K562 (cell line): ENCODE measurements around the gene TLCD1. TPM values are rescaled to one million over a fixed set of nuclear protein-coding genes. Genes with fewer than 3 reads are reported as not detected.

Experiments used
- ATAC-seq: fragments of 200-7000 bp; cut with Tn5 transposase; 3 replicates; pipeline ENCODE4 v1.9.1; 2020; ENCODE audit warnings: moderate library complexity
- BruUV-seq: library from RNA; stranded (reverse); fragments of 400-500 nt; replicated peaks from 2 replicates; lab custom pipeline; 2021; lab: Mats Ljungman, UMichigan
- CTCF ChIA-PET: fragments of 300-600 bp; formaldehyde crosslinking; extraction: SDS; loops from one replicate; lab custom pipeline; 2021; ENCODE audit warnings: low intra/inter-chr PET ratio; lab: Yijun Ruan, JAX
- POLR2A ChIA-PET: fragments of 300-600, 350-650 bp; sonication (Branson Sonifier 250); formaldehyde crosslinking; extraction: SDS; loops from one replicate; lab custom pipeline; 2021; ENCODE audit warnings: antibody characterized with exemption, inconsistent platforms; lab: Yijun Ruan, JAX
- DNase-seq, 4 experiments: peaks; one replicate each; pipeline versions ENCODE4 v3.0.0 to v3.0.0-alpha.2; 2011 to 2018; ENCODE audit warnings: low spot score in 3 of 4, mixed read lengths in 3 of 4; ENCODE audit errors: extremely low read depth in 1 of 4
- FAIRE-seq: peaks from 2 replicates; lab custom pipeline; 2011; peaks lifted over from hg19 to GRCh38; lab: Jason Lieb, UNC
- H2AFZ ChIP-seq: 2 replicates; pipeline ENCODE4 v1.6.0; 2011; ENCODE audit warnings: low read depth, low read length, control low read depth, inconsistent platforms
- H3K27ac ChIP-seq: fragments of 200-600 bp; 3 replicates; pipeline ENCODE4 v1.8.0; 2011; ENCODE audit warnings: low read depth, mild to moderate bottlenecking, control low read depth, inconsistent platforms, low read length, moderate library complexity, mixed read lengths; ENCODE audit errors: extremely low read depth
- H3K27me3 ChIP-seq, 2 experiments: fragments of 300-600 bp in 1 of 2; 2 replicates in 1 of 2; 3 replicates in 1 of 2; pipeline versions ENCODE4 v1.6.0 to v1.8.0; 2011; ENCODE audit warnings: inconsistent platforms in 2 of 2, low read length in 2 of 2, mild to moderate bottlenecking in 1 of 2, mixed read lengths in 1 of 2, moderate library complexity in 1 of 2; ENCODE audit not compliant: control insufficient read depth in 2 of 2, insufficient read depth in 2 of 2
- H3K36me3 ChIP-seq: fragments of 300-600 bp; 3 replicates; pipeline ENCODE4 v1.8.0; 2011; ENCODE audit warnings: mild to moderate bottlenecking, low read length, inconsistent platforms; ENCODE audit not compliant: control insufficient read depth, insufficient read depth
- H3K4me1 ChIP-seq, 2 experiments: fragments of 200-600 bp in 1 of 2; replicated peaks in 1 of 2; 2 replicates in 1 of 2; 3 replicates in 1 of 2; pipeline versions ENCODE4 v1.5.1 to v1.8.0; 2011; ENCODE audit warnings: inconsistent platforms in 2 of 2, low read length in 2 of 2, mild to moderate bottlenecking in 1 of 2, mixed read lengths in 1 of 2, moderate library complexity in 1 of 2; ENCODE audit not compliant: control insufficient read depth in 2 of 2, insufficient read depth in 2 of 2
- H3K4me2 ChIP-seq: 2 replicates; pipeline ENCODE4 v1.6.1; 2011; ENCODE audit warnings: low read length, control low read depth, inconsistent platforms, mixed read lengths; ENCODE audit not compliant: insufficient read depth
- H3K4me3 ChIP-seq: fragments of 200-600 bp; sonication (generic), shearing (Covaris generic); 2 replicates; pipeline ENCODE4 v1.5.1; 2016; ENCODE audit warnings: control low read depth, inconsistent platforms
- H3K79me2 ChIP-seq: fragments of 200-600 bp; 3 replicates; pipeline ENCODE4 v1.8.0; 2011; ENCODE audit warnings: low read length, inconsistent platforms; ENCODE audit not compliant: control insufficient read depth, insufficient read depth
- H3K9ac ChIP-seq, 2 experiments: 2 replicates each; pipeline versions ENCODE4 v1.6.0 to v1.6.1; 2011; ENCODE audit warnings: low read depth in 2 of 2, low read length in 2 of 2, control low read depth in 1 of 2, inconsistent platforms in 1 of 2, mild to moderate bottlenecking in 1 of 2, mixed read lengths in 1 of 2; ENCODE audit not compliant: insufficient read depth in 1 of 2
- H3K9me1 ChIP-seq: one replicate; pipeline ENCODE4 v1.6.0; 2011; ENCODE audit warnings: inconsistent platforms, mild to moderate bottlenecking, low read length, moderate library complexity; ENCODE audit not compliant: control insufficient read depth, insufficient read depth
- H3K9me3 ChIP-seq: replicated peaks from 2 replicates; pipeline ENCODE4 v1.5.1; 2011; ENCODE audit warnings: low read depth, low read length, inconsistent platforms; ENCODE audit not compliant: control insufficient read depth, insufficient read depth
- H4K20me1 ChIP-seq: replicated peaks from 2 replicates; pipeline ENCODE4 v1.6.1; 2011; ENCODE audit warnings: low read length, inconsistent platforms, mixed read lengths; ENCODE audit not compliant: control insufficient read depth, insufficient read depth
- CSDE1 ChIP-seq, 2 experiments: fragments of 450-650 bp; IDR thresholded peaks; 2 replicates each; pipeline ENCODE4 v1.6.1; 2016; ENCODE audit warnings: mild to moderate bottlenecking in 1 of 2
- HMGN3 ChIP-seq: IDR thresholded peaks from 2 replicates; pipeline ENCODE4 v1.6.1; 2011; ENCODE audit warnings: borderline replicate concordance, low read depth, mild to moderate bottlenecking, mixed read lengths, low read length; ENCODE audit not compliant: insufficient read length; ENCODE audit errors: extremely low read depth
- LARP7 ChIP-seq: fragments of 450-650 bp; IDR thresholded peaks from 2 replicates; pipeline ENCODE4 v1.6.1; 2016
- MIER1 ChIP-seq: fragments of 450-650 bp; IDR thresholded peaks from 2 replicates; pipeline ENCODE4 v1.6.1; 2016; ENCODE audit warnings: antibody characterized with exemption, mild to moderate bottlenecking, low read depth
- SETDB1 ChIP-seq: IDR thresholded peaks from one replicate; pipeline ENCODE4 v1.6.1; 2012; ENCODE audit warnings: low read length, control low read depth, inconsistent platforms
- SNIP1 ChIP-seq: fragments of 450-650 bp; IDR thresholded peaks from 2 replicates; pipeline ENCODE4 v1.7.1; 2017; ENCODE audit warnings: low read depth, mild to moderate bottlenecking
- ZBTB11 ChIP-seq, 3 experiments: fragments of 200-800 bp in 1 of 3; fragments of 250-450 bp in 1 of 3; fragments of 450-650 bp in 1 of 3; sonication (Bioruptor Pico) in 1 of 3; sonication (Bioruptor generic) in 1 of 3; formaldehyde crosslinking in 1 of 3; IDR thresholded peaks; 2 replicates each; pipeline versions ENCODE4 v1.6.1 to v1.8.0; 2016 to 2022; ENCODE audit warnings: mild to moderate bottlenecking in 2 of 3, missing genetic modification characterization in 2 of 3, missing compliant biosample characterization in 1 of 3, moderate library complexity in 1 of 3
- ZFP36 ChIP-seq: fragments of 150-350 bp; IDR thresholded peaks from 2 replicates; pipeline ENCODE4 v1.6.1; 2018; ENCODE audit warnings: low read length, low read depth; ENCODE audit not compliant: partially characterized antibody
- ZNF77 ChIP-seq: fragments of 250-450 bp; sonication (Bioruptor Pico); IDR thresholded peaks from 2 replicates; pipeline ENCODE4 v1.5.0; 2020
- WGBS: fragments of 100-300 bp; shearing (Covaris generic); methylation state at CpG from one replicate; pipeline ENCODE4 v1.1.6; 2016; ENCODE audit warnings: low coverage, mixed read lengths; ENCODE audit not compliant: insufficient coverage; ENCODE audit errors: missing lambda C conversion rate; 5-methylcytosine and 5-hydroxymethylcytosine counted together
- in situ Hi-C: fragments of 300-500 bp; cut with MboI; formaldehyde crosslinking; loops from 4 replicates; pipeline ENCODE4 v1.15.0; 2018; ENCODE audit warnings: inconsistent platforms, mixed read lengths
- intact Hi-C: fragments of 100-400 bp; cut with micrococcal nuclease; formaldehyde crosslinking; loops from 2 replicates; pipeline ENCODE4 v1.14.2; 2022
- polyA plus RNA-seq, 8 experiments: library from polyadenylated mRNA; depleted of rRNA in 4 of 8; stranded (reverse) in 5 of 8; unstranded in 3 of 8; fragments of >200 nt; fragmentation: Nextera tagmentation in 2 of 8; fragmentation: Illumina TruSeq in 1 of 8; extraction: Ambion mirVana in 2 of 8; extraction: Trizol in 1 of 8; gene quantifications; 2 replicates each; pipeline versions ENCODE4 v1.2.1 to v1.2.3, GENCODE V29; 2011 to 2014; ENCODE audit warnings: inconsistent platforms in 1 of 8, missing spikeins in 1 of 8
- total RNA-seq, 7 experiments: library from RNA; depleted of rRNA in 6 of 7; stranded (reverse); fragments of >200 nt in 6 of 7; fragmentation: Illumina TruSeq in 2 of 7; extraction: Trizol in 2 of 7; gene quantifications; 2 replicates each; pipeline versions ENCODE4 v1.2.1 to v1.2.3, GENCODE V29; 2011 to 2021; ENCODE audit warnings: low replicate concordance in 1 of 7
- TF ChIP-seq, protein P1 (sequence below): fragments of 450-650 bp; formaldehyde crosslinking; IDR thresholded peaks from 2 replicates; pipeline ENCODE4 v1.4.0; 2022; ENCODE audit warnings: missing genetic modification characterization
- TF ChIP-seq, protein P2 (sequence below): fragments of 450-650 bp; IDR thresholded peaks from 2 replicates; pipeline ENCODE4 v1.6.1; 2017; ENCODE audit warnings: antibody characterized with exemption, mild to moderate bottlenecking

The TLCD1 gene
- total and polyA plus RNA-seq, 9 of the 15 experiments (the other 6 are each of a cell fraction or from before 2014, with no cell fraction given), result 6.8 to 37.7 (median 21.7) TPM

DNA sequence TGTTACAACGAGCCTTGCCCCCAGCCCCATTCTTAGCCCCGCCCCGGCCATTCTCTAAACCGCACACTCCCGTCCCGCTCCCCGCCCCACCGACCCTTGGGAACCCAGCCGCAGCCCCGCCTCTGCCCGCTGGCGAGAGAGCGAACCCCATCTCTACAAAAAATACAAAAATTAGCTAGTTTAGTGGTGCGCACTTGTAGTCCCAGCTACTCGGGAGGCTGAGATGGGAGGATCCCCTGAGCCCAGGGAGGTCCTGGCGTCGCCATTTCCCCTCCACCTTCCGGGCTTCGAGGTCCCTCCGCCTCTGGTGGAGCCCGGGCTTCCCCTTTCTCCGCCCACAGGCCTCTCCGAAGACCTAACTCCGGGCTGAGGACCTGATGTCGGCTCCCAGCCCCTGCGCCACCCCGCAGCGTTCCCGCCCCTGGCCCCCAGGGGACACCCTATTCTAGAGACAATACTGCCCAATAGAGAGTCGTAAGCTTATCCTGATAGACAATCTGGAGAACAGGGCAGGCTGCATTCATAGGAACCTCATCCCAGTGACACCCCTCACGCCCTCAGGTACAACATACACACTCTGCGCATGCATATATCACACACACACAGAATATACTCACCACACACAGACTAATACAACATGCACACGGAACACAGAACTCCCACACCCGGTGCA is 13.9 kb downstream of the TLCD1 start (continued):
- TF ChIP-seq, protein P1, sequence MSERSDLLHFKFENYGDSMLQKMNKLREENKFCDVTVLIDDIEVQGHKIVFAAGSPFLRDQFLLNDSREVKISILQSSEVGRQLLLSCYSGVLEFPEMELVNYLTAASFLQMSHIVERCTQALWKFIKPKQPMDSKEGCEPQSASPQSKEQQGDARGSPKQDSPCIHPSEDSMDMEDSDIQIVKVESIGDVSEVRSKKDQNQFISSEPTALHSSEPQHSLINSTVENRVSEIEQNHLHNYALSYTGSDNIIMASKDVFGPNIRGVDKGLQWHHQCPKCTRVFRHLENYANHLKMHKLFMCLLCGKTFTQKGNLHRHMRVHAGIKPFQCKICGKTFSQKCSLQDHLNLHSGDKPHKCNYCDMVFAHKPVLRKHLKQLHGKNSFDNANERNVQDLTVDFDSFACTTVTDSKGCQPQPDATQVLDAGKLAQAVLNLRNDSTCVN (CRISPR knock-in tag), result peak; percentile 66; the same call in 1 of the 2 replicates
- peak; percentile 7 for TF ChIP-seq ZFP36
- peak; percentile 51 for TF ChIP-seq HMGN3
- no peak for TF ChIP-seq ZNF77 (CRISPR knock-in tag)
- no peak for TF ChIP-seq SETDB1

DNA sequence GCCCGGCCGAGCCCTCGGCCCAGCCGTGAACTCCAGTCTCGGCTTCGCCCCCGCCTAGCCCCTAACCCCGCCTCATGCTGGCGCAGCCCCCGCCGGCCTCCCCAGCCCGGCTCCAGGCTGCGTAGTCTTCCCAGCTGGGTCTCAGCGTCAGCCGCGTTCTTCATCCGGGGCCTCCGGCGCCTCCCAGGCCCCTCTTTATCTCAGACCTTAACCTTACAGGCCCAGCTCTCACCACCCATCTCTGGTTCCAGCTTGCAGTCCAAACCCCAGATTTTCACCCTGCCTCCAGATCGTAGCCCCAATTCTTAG is 14.4 kb downstream of the TLCD1 start, which contains the start of gene PROCA1:
TSS of gene PROCA1 (minus strand) at position 166 of the 309 bp plus-strand sequence. CDS start 228 bp downstream, outside the sequence.
- no peaks in the 10 kb centered on the region for H3K9me1 ChIP-seq
- peak within 1 kb of the TSS; percentile 88 for H3K27ac ChIP-seq
- DNase-seq, result peak; percentile 72 to 81 (median 78)
- FAIRE-seq, result no peak
- ChIA-PET POLR2A (interaction anchor here (0.6 to 8.7 kb wide), 20 partner anchors 8 to 170 kb away, joined by 3 to 133 read pairs (median 6); partner anchors contain the start of genes RPL23A and TRAF4), CTCF (no interaction called here)
- no peaks in the 10 kb centered on the region for H3K36me3 ChIP-seq
- in situ Hi-C loops (no loop called here), intact Hi-C loops (loop anchor here (1.0 to 2.0 kb wide), 2 partner anchors 8 to 65 kb away; partner anchors contain the start of gene RPL23A)
- peaks cover 13% of the 10 kb centered on the region for H3K79me2 ChIP-seq
- peak; percentile 50 for ATAC-seq
- peak within 1 kb of the TSS; percentile 99 for H3K4me2 ChIP-seq
- H3K27me3 ChIP-seq, result 0 out of 5 replicates have a peak, but pooled peaks cover 0 to 11% of the 10 kb centered on the region in 2 experiments
- peak within 1 kb of the TSS; percentile 79 to 93 for H3K9ac ChIP-seq
- H3K4me1 ChIP-seq, result peaks cover 14 to 34% of the 10 kb centered on the region in 2 experiments
- 1% methylated on average over 20 of the region's 20 CpGs for WGBS
- no TSS peak for BruUV-seq
- 0 out of 2 replicates have a peak, but pooled peaks cover 2% of the 10 kb centered on the region for H3K9me3 ChIP-seq
- H4K20me1 ChIP-seq, result no peaks in the 10 kb centered on the region
- peak within 1 kb of the TSS; percentile 71 for H3K4me3 ChIP-seq
- peak within 1 kb of the TSS; percentile 85 for H2AFZ ChIP-seq
- TF ChIP-seq LARP7 (0 out of 2 replicates have a peak, but pooled peaks have one; percentile 61), ZBTB11 (CRISPR knock-in tag; IDR thresholded peaks at IDR 0.05) (no peak; a peak in 1 of 6 replicates), CSDE1 (IDR thresholded peaks at IDR 0.05) (no peak), MIER1 (0 out of 2 replicates have a peak, but pooled peaks have one; percentile 22), SNIP1 (no peak)
- TF ChIP-seq, protein P2, sequence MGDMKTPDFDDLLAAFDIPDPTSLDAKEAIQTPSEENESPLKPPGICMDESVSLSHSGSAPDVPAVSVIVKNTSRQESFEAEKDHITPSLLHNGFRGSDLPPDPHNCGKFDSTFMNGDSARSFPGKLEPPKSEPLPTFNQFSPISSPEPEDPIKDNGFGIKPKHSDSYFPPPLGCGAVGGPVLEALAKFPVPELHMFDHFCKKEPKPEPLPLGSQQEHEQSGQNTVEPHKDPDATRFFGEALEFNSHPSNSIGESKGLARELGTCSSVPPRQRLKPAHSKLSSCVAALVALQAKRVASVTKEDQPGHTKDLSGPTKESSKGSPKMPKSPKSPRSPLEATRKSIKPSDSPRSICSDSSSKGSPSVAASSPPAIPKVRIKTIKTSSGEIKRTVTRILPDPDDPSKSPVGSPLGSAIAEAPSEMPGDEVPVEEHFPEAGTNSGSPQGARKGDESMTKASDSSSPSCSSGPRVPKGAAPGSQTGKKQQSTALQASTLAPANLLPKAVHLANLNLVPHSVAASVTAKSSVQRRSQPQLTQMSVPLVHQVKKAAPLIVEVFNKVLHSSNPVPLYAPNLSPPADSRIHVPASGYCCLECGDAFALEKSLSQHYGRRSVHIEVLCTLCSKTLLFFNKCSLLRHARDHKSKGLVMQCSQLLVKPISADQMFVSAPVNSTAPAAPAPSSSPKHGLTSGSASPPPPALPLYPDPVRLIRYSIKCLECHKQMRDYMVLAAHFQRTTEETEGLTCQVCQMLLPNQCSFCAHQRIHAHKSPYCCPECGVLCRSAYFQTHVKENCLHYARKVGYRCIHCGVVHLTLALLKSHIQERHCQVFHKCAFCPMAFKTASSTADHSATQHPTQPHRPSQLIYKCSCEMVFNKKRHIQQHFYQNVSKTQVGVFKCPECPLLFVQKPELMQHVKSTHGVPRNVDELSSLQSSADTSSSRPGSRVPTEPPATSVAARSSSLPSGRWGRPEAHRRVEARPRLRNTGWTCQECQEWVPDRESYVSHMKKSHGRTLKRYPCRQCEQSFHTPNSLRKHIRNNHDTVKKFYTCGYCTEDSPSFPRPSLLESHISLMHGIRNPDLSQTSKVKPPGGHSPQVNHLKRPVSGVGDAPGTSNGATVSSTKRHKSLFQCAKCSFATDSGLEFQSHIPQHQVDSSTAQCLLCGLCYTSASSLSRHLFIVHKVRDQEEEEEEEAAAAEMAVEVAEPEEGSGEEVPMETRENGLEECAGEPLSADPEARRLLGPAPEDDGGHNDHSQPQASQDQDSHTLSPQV, result peak; percentile 9; the same call in 1 of the 2 replicates
